ENCODE measurements around the gene MCAT. TPM values are rescaled to one million over a fixed set of nuclear protein-coding genes. Genes with fewer than 3 reads are reported as not detected.

The MCAT gene
- total and polyA plus RNA-seq, 12 donors: 12.8 to 33.4 (median 15.3) TPM

GRCh38 chr22:43160497-43161126, 17.4 kb upstream of the MCAT start:
- Histone ChIP-seq H3K27me3 (no peaks in the 10 kb centered on the region), H3K4me1 (peaks cover 6 to 45% (median 27%) of the 10 kb centered on the region in 9 donors), H3K27ac (no peak overlapping the region), H3K9me3 (no peaks in the 10 kb centered on the region), H3K36me3 (peaks cover 0 to 40% (median 7%) of the 10 kb centered on the region in 9 donors), H3K4me3 (no peak overlapping the region)
- ATAC-seq (no peak), DNase-seq (no peak)
- intact Hi-C loops (cut with DNase I): no loop called here
- TF ChIP-seq, protein P1, sequence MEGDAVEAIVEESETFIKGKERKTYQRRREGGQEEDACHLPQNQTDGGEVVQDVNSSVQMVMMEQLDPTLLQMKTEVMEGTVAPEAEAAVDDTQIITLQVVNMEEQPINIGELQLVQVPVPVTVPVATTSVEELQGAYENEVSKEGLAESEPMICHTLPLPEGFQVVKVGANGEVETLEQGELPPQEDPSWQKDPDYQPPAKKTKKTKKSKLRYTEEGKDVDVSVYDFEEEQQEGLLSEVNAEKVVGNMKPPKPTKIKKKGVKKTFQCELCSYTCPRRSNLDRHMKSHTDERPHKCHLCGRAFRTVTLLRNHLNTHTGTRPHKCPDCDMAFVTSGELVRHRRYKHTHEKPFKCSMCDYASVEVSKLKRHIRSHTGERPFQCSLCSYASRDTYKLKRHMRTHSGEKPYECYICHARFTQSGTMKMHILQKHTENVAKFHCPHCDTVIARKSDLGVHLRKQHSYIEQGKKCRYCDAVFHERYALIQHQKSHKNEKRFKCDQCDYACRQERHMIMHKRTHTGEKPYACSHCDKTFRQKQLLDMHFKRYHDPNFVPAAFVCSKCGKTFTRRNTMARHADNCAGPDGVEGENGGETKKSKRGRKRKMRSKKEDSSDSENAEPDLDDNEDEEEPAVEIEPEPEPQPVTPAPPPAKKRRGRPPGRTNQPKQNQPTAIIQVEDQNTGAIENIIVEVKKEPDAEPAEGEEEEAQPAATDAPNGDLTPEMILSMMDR (IDR thresholded peaks at IDR 0.05): no peak
- WGBS, 2 donors: 92 to 93% methylated on average over 8 of the region's 8 CpGs

- H3K9me3 ChIP-seq: no peaks in the 10 kb centered on the region
- peaks cover 6 to 53% (median 24%) of the 10 kb centered on the region in 9 donors for H3K4me1 ChIP-seq
- no peak overlapping the region for H3K4me3 ChIP-seq
- H3K36me3 ChIP-seq: peaks cover 0 to 50% (median 7%) of the 10 kb centered on the region in 9 donors
- intact Hi-C loops (cut with DNase I): no loop called here
- no peaks in the 10 kb centered on the region for H3K27me3 ChIP-seq
- DNase-seq (no peak), ATAC-seq (peak in 2 of 8 donors; percentile 9 to 22)
- TF ChIP-seq, protein P1 (IDR thresholded peaks at IDR 0.05): peak in 5 of 9 donors; percentile 12 to 28 (median 20)
- H3K27ac ChIP-seq: no peak overlapping the region
- 68% methylated on average over 18 of the region's 18 CpGs for WGBS, 2 donors
These were observed 16.4 kb upstream of the MCAT start for GRCh38 chr22:43159484-43160178.

GRCh38 chr22:43158778-43159483, 15.7 kb upstream of the MCAT start:
- no peaks in the 10 kb centered on the region for H3K27me3 ChIP-seq
- DNase-seq (no peak), ATAC-seq (peak in 1 of 8 donors; percentile 2)
- peaks cover 0 to 51% (median 7%) of the 10 kb centered on the region in 9 donors for H3K36me3 ChIP-seq
- H3K4me3 ChIP-seq: no peak overlapping the region
- H3K4me1 ChIP-seq: peaks cover 6 to 55% (median 23%) of the 10 kb centered on the region in 9 donors
- H3K27ac ChIP-seq: no peak overlapping the region
- WGBS, 2 donors: 88 to 90% methylated on average over 24 of the region's 24 CpGs
- intact Hi-C loops (cut with DNase I): no loop called here
- TF ChIP-seq, protein P1 (IDR thresholded peaks at IDR 0.05): no peak
- no peaks in the 10 kb centered on the region for H3K9me3 ChIP-seq

DNA sequence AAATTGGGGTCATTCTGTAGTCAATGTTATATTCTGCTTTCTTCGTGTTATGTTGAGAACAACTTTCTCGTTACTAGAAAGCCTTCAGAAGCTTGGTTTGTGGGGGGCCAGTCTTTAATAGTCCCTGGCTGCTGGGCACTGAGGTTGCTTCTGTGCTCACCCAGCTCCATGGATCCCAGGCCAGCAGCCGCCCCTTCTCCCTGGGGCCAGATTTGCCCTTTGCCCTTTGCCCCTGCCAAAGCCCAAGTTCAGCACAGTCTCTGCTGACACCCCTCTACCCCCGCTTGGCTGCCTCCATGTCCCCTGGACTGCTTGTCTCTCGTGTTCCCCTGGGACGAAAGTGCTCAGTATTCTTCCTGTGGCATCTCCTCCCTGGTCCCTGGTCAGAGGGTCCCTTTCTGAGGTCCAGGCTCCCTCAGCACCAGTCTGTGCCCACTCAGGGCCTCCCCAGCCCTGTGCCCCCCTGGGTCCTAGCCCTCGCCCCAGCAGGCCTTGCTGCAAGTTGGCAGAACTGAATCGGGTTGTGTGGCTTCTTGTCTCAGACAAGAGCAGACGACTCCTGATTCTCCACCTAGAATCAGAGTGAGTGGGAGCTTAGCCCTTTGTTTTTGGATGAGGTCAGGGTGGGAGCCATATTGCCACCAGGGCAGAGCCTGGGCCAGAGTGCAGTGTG, 14.8 kb upstream of the MCAT start:
- H3K27ac ChIP-seq: peak overlapping the region in 1 of 10 donors; percentile 23
- H3K36me3 ChIP-seq: peaks cover 0 to 46% (median 6%) of the 10 kb centered on the region in 9 donors
- intact Hi-C loops (cut with DNase I): no loop called here
- 73 to 76% methylated on average over 9 of the region's 9 CpGs for WGBS, 2 donors
- DNase-seq (no peak), ATAC-seq (no peak)
- no peaks in the 10 kb centered on the region for H3K9me3 ChIP-seq
- H3K27me3 ChIP-seq: no peaks in the 10 kb centered on the region
- TF ChIP-seq, protein P1 (IDR thresholded peaks at IDR 0.05): no peak
- H3K4me3 ChIP-seq: no peak overlapping the region
- peaks cover 0 to 52% (median 13%) of the 10 kb centered on the region in 9 donors for H3K4me1 ChIP-seq

Measured in heart right ventricle (tissue), 16 donors.